NCI-H446 treated with DMSO at 0.1 percent for 48 hours (cell line): ENCODE data around the gene HEBP1.
A peak's percentile ranks its signal among the peaks of the same experiment; 100 is the strongest.
"Not testable (repeated sequence)": the region's sequence is repeated elsewhere in the genome, so short reads cannot be mapped to it uniquely, and the experiment has no call there.

Experiments
- DNase-seq: peaks from one replicate; lab custom pipeline; 2025; lab: John Stamatoyannopoulos, UW

The HEBP1 gene, protein sequence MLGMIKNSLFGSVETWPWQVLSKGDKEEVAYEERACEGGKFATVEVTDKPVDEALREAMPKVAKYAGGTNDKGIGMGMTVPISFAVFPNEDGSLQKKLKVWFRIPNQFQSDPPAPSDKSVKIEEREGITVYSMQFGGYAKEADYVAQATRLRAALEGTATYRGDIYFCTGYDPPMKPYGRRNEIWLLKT

DNA sequence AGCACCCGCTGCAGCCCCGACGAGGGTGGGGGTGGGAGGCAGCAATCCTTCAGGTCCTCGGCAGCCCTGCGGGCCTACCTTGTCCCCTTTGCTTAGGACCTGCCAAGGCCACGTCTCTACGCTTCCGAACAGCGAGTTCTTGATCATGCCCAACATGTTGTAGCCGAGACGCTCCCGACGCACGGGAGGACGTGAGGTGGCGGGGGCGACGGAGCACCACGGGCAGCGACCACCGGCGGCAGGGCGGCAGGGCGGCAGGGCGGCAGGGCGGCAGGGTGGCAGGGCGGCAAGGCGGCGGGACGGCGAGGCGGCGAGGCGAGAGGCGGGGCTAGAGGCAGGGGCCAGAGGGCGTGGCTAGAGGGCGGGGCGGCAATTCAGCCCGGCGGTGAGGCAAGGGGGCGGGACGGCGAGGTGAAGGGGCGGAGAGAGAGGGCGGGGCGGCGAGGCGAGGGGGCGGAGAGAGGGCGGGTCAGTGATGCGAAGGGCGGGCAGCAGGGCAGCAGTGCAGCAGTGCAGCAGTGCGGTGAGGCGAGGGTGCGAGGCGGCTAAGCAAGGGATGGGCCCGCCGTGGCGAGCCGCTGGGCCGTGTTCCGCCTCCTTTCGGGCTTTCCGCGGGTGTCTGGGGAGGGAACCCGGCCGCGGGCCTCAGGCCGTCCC is at the start of gene HEBP1:
TSS of gene HEBP1 (minus strand) at position 307 of the 657 bp plus-strand sequence. CDS start at position 156, 151 bp downstream.
- peak; percentile 68 for DNase-seq

DNA sequence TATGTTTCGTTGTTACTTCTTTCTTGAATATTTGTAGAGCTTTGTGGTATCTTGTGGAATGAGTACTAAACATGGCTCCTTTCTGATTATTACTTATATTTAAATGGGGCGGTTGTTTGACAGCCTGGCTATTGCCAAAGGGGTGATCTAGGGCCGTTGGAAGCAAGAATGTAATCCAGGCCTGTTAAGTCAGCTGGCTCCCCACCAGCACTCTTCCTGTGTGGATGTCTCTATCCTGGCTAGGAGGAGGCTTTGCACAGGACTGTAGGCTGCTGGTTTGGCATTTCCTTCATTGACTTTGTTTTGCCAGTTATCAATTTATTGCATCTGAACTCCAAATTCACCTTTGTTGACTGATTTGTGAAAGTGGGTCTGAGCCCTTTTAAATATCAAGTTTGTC is 49.8 kb upstream of the HEBP1 start:
- no peak for DNase-seq

DNA sequence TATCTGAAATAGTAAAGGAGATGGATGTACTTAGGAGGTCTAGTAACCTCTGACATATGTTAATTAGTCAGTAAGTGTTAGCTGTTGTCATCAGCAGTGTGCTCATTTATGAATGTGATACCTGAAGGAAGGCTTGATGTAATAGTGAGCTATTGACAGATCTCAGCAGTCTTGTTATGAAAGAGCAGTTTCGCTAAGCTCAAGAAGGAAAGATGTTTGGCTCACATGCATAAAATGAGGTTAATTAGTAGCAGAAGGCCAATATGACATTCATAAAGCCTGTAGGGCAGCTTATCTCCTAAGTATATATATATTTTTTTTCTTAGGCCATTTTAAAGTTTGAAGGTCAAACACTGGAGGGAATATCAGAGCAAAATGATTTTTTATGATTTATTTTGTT is 46.9 kb upstream of the HEBP1 start:
- no peak for DNase-seq

DNA sequence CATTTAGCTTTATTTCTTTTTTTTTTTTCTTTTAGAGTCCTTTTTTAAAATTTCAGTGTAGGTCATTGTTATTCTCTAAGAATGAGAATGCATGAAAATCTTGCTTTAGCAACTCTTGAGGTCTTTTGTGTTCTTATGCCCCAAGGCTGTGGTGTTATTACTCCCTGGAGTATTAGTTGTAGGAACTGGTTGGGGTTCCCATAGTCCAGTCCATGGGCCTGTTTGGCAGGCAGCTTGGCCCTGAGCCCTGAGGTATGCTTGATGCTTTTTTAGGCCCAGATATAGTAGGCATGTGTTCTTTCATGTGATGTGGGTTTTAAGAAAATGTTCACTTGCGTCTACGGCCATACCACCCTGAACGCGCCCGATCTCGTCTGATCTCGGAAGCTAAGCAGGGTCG is 45.8 kb upstream of the HEBP1 start:
- DNase-seq, result no peak

DNA sequence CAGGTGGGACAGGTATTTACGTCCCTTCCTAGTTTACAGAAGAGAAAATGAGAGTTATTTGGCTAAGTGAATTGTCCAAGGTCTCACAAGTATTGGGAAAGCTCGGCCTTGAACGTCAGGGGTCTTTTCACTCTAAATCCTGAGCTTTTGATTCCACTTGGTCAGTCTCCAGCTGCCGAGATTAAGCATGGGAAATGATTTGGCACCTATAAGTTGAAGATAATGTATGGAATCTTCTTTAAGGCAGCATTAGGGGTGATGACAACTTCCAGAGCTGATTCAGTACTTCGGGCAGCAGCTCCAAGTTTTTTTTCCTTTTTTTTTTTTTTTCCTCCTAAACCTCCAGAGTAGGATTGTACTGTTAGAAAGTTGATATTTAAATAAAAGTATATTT is 44.8 kb upstream of the HEBP1 start:
- no peak for DNase-seq

DNA sequence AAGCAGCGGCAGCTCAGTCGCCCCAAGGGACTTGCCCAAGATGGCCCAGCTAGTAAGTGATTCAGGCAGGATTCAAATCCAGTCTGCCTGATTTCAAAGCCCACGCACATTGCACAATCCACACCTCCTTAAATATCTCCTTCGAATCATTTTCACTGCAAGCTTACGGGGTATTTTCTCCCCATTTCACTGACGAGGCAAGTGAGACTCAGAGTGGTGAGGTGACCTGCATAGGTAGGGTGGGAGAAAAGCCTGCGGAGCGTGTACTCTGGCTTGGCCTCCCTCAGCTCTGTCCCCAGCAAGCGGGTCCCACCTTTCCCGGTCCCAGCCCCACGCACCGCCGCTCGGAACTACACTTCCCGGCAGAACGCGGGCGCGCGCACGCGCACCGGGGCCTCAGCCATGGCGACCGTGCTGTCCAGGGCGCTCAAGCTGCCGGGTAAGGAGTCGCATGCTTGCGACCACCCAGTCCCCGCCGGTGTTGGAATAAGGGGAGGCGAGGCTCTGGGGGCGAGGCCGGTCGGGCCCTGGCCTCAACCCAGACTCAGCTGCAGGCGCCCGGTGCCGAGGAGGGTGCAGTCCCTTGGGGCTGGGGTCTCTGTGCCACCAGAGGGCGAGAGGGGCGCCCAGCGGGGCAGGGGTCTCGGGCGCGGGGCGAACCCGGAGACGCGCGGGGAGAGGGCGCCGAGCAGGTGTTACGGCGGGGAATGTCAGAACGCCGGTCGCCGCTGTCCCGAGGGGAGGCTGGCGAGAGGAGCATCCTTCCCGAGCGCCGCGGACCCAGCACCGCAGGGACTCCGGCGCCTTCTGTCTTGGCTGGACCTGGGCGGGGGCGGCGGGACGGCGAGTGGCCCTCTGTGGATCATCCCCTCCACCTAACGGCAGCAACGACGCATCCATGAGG is 44.2 kb upstream of the HEBP1 start, which contains the start of gene FAM234B:
TSS of gene FAM234B (plus strand) at position 380 of the 904 bp plus-strand sequence. CDS start at position 403, 23 bp downstream.
- DNase-seq, result peak; percentile 34

DNA sequence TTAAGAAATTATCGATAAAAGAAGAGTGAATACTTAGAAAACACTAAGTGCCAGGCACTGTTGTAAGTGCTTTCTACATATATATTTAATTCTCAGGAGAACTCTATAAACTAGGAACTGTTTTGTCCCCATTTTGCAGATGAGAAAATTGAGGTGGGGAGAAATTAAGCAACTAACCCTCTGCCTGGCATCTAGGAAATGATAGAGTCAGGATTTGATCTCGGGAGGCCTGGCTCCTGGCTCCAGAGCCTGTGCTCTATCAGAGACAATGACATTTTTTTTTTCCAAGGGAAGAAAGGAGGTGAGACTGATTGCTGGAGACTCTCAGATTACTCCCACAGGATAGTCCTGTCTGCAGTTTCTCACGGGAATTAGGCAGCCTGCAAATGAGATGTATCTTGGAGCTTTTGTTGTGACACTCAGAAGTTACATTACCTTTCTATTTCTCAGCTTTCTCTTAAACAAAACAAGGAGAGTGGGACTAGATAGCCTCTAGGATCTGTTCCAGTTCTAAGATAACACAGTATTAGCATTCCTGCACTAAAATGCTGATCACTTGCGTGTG is 42.7 kb upstream of the HEBP1 start:
- no peak for DNase-seq

DNA sequence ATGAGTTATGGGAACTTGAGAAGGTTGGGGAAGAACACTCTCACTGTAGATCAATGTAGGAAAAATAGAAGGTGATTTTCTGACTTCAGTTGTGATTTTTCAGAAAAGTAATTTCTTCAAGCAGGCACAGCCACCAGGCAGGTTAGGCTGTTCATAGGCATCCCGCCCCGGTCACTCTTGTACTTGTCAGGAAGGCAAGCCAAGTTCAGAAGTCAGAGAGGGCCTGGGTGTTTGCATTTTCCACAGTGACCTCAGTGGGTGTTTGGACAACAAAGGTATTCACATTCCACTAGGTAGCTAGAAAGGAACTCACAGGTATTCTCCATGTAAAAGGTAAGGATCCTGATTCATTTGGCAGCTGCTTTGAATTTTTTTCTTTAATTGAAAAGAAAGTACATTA is 41.2 kb upstream of the HEBP1 start:
- DNase-seq, result no peak

DNA sequence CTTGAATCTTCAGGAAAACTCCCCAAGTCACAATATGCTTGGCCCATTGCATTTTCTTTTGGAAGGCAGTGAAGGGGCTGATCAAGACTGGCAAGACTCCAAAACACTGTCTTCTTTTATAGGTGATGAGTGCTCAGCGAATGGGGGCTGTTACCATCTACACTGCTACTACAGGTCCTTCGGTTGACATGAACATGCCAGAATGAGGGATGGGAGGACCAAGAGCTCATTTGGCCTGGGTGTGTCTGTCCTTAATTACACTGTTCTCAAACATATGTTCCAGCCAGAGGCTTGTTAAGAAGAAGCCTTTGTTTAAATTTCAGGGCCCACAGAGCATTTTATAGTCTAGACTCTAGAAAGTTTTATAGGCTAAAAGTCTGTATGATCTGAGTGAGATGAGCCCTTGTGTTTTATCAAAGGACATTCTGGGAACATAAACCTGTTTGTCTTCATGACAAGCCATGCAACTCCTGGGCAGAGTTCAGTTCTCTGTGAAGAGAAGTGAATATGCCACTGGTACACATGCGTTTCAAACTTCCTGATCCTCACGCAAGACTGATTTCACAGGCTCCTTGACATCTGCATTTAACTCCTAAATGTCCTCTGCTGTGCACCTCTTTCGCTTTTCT is 39.4 kb upstream of the HEBP1 start:
- DNase-seq, result no peak

DNA sequence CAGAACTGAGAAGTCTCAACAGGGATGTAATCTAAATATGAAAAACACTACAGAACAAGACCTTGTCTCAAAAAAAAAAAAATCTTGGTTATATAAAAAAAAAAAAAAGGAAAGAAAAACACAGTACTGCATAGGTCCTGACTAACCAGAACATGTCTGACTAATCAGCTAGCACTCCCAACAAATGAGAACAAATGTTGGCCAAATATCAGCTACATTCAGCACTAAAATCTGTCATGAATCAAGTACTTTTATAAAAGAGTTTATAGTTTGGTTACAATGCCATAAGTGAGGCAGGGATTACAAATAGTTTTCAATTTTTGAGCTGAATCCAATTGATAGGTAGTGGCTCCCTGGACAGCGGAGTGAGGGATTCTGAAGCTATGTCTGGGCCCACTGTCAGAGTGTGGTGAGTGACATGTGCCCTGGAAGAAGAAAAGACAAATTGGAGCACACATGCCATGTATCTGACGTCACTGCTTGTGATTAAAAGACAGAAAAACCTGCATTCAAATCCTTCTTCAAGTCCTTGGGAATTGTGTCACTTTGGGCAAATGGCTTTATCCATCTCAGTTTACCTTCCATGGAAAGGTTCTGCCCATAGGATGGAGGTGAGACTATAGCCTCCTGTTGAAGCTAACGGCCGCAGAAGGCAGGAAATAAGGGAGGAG is 38.6 kb upstream of the HEBP1 start:
- no peak for DNase-seq

DNA sequence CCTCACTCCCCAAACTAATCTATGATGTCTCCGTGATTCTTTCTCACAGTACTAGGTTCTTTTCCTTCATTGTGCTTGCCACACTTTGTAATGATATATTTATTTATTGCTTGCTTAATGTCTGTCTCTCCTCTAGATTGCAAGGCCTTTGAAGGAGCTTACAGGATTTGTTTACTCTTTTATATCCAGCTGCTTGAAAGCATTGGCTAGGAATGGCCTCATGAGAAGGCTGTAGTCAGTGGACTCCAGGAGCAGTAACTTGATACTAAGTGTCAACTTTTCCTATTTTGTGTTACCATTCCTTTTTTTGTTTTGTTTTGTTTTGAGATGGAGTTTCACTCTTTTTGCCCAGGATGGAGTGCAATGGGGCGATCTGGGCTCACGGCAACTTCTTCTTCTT is 36.8 kb upstream of the HEBP1 start:
- DNase-seq, result no peak

DNA sequence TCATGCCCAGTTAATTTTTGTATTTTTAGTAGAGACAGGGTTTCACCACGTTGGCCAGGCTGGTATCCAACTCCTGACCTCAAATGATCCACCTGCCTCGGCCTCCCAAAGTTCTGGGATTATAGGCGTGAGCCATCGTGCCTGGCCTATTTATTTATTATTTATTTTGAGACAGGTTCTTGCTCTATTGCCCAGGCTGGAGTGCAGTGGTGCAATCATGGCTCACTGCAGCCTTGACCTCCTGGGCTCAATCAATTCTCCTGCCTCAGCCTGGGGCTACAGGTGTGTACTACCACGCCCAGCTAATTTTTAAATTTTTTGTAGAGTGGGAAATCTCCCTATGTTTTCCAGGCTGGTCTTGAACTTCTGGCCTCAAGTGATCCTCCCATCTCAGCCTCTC is 35.3 kb upstream of the HEBP1 start:
- DNase-seq, result not testable (repeated sequence)

DNA sequence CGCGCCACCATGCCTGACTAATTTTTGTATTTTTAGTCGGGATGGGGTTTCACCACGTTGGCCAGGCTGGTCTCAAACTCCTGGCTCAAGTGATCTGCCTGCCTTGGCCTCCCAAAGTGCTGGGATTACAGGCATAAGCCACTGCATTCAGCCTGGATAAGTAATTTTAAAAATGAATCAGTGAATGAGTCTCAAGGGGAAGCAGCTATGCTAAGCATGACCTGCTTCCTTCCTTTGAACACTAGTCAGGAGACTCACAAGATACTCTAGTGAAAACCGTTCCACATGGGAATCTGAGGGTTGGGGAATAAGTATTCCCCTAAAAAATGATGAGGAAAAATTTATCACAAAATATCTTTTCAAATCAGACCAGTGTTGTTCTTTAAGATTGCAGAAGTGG is 33.4 kb upstream of the HEBP1 start:
- DNase-seq, result no peak

DNA sequence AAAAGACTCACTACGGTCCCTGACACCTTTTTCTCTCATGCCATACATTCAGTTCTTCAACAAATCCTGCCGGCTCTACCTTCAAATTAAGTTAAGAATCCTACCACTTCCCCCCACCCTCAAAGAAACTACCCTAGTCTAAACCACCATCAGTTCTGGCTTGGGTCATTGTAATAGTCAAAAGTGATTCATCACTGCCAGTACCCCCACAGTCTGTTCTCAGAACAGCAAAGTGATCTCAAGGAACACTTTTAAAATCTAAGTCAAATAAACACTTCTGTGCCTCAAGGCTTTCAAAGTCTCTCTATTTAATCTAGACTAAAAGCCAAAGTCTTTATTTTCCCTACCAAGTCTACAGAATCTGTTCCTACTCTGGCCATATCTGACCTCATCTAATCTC is 32.1 kb upstream of the HEBP1 start:
- DNase-seq, result no peak

DNA sequence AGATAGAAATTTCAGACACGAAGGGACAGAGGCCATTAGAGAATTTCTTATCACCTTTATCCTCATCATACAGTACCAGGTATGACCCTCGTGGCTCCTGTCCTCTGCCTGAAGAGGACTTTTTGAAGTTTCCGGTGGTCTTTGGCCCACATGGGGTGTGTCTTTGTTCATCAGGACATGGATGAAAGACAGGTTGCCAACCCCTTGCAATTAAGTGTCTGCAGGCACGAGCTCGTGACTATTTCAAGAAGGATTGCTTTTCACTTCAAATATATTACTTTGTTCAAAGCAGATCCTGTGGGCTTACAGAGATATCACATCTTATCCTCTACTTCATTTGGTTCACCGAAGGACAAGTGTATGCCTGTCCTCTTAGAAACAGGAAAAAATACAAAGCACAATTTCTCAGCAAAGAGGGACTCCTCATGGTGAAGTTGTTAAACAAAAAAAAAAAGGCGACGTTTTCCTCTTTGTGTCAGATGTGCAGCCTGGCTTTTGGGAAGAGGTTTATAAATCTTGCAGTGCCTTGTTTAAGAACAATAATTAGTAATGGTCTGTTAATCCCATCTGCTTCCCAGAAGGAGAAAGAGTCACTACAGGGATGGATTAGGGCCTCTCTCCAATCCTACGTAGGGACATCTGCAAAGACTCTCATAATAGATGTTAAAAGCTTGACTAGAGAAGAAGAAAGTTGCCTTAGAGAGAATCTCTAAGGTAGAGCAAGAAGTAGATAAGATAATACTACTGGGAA is 30.7 kb upstream of the HEBP1 start:
- DNase-seq, result peak; percentile 51

DNA sequence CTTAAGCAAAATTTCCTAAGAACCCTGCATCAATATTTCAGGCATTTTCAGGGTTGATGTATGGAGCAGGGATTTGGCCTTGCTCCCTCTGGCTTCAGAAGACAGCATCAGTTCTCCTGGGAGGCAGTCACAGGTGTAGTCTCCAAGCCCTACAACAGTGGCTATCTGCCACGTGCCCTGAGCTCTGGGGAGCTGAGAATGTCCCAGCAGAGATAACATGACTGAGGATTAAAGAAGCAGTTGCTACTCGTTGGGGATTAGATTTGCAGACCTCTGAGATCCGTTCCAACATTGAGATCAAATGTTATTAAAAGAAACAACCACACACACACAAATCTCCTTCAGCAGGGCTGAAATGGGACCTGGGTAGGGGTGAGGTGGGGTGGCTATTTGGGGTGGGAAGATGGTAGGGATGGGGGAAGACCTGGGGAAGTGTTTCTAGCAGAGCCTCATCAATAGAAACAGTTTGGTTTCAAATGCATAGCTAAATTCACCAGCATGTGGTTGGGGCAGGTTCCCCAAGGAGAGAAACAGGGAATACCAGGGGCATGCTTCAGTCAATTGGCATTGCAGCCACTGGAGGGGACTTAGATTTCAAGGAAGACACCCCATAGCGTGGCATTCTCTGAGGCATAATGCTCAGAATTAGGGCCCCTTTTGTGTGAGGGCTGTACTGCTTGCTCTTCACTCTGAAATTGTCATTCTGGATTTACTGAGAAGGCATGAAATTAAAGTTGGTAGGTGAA is 28.9 kb upstream of the HEBP1 start:
- no peak for DNase-seq

DNA sequence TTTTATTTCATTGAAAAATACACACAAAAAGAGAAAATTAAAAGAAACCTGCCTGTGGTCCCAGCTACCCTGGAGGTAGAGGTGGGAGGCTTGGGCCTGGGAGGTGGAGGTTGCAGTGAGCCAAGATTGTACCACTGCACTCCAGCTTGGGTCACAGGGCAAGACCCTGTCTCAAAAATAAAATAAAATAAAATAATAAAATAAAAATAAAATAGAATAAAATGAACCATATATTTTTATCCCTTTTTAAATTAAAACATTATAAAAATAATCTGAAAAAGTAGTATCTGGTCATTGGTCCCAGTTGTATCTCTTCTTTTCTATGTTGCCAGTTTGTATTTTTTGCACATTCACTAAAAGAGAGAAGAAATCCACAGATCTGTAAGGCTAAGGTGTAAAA is 27.4 kb upstream of the HEBP1 start:
- no peak for DNase-seq

DNA sequence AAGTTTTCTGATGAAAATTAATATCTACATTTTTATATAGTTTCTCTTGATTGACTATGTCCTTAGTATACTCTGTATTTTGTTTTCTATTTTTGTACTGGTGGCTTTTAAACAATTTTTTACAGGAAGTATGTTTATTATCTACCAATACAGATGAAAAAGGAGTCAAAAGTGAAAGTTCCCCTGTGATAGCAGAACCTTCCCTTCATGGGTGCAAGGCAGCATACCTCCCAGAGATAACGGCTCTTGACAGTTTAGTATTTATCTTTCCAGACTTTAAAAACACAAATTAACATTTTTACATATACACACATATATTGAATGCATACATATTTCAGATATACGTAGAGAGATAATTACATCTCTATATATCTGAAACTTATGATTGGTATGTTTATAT is 27.0 kb upstream of the HEBP1 start:
- DNase-seq, result no peak

DNA sequence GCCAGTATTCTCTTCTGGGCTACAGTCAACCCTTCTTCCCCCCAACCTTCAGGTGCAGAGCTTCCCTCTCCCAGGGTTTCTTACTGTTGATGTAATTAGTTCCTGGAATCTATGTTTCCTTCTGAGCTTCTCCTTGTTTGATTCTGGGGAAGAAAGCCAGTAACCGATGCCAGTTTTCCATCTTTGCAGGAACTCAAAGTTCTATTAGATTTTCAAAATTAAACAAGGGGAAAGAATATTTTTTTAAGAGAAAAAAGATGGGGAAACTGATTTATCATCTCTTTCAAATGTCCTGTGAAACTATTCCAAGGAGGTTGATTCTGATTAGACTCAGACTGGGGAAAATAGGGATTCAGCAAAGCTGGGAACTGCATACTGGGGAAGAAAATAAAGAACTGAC is 26.2 kb upstream of the HEBP1 start:
- DNase-seq, result no peak

DNA sequence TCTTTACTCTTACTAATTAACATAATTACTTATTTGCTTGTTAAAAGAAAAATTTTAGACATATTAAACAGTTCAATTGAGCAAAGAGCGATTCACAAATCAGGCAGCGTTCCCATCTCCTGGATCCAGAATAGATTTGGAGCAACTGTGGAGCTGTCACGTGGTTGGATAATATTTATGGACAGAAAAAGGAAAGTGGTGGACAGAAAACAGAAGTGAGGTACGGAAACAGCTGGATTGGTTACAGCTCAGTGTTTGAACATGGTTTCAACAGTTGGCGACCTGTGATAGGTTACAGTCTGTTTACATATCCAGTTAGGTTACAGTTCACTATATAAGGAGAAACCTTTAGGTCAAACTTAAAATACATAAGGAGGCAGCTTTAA is 24.5 kb upstream of the HEBP1 start:
- DNase-seq, result no peak
